GM19099 (cell line): ENCODE results near the gene KRTCAP2.

ENCODE experiments used
- POLR2A ChIP-seq: IDR thresholded peaks from 3 replicates; pipeline ENCODE4 v1.6.1; 2011; ENCODE audit warnings: low read depth; ENCODE audit not compliant: insufficient read length; ENCODE audit errors: extremely low read depth

KRTCAP2 gene

DNA sequence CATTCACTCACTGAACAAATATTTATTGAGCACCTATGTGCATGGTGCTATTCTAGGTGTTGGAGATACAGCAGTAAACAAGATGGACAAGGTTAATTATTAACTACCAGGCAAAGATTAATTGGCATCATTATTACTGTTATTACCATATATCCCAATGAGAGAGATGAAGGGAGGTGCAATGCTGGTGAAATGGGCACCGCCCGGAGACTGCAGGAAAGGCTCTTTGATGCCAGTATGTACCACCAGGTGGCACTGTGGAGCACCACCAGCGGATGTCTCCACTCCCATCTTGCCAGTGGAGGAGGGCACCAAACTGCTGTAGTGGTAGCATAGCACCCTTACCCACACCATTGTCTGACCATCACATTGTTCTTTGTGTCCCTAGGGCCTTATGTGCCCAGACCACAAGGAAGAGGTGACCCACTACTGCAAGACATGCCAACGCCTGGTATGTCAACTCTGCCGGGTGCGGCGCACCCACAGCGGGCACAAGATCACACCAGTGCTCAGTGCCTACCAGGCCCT is 3.5 kb upstream of the KRTCAP2 start:
- no peak for TF ChIP-seq POLR2A

- no peak for TF ChIP-seq POLR2A
Observed at GRCh38 chr1:155175927-155176371, 2.8 kb upstream of the KRTCAP2 start.

- no peak for TF ChIP-seq POLR2A
Observed at GRCh38 chr1:155175281-155175926, 2.3 kb upstream of the KRTCAP2 start.

DNA sequence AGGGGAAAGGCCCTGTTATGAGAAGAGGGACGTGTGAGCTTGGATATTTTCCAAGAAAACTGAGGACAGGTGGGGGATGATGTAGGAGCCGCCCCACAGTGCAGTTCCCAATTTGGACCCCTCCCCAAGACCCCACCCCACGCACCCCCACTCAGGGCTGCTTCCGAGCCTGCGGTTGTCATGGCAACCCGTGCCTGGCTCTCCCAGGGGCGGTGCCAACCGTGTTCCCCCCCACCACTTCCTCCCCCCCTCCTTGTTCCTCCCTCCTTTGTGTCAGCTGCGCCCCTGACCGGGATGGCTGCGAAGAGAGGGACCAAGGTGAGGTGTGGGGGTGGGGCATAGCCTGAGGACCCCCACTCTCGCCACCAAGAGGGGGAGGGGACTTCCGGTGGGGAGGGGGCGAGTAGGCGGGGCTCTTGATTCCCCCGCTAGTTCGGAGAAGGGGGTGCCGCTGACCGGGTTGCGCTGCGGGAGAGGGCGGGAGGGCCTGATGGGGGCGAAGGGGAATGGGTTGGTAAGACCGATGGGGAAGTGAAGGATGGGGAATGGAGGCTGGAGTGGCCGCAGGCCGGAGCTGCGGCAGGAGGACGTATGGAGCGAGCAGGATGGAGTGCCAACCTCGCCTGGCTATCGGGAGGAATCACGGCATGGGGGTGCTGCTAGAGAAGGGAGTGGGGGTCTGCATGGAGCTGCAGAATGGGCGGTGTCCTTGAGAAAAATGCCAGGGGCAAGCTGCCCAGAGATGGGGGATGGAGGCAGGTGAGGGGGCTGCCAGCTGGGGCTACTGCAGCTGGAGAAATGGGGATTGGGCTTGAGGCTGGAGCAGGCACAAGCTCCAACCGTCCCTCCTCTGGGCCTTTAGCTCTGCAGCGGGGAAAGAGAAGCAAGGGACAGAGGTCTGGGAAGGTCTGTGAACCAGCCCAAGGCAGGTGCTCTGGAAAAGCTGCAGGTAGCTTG is 1.5 kb upstream of the KRTCAP2 start:
- no peak for TF ChIP-seq POLR2A

GRCh38 chr1:155173478-155174323 is 597 bp upstream of the KRTCAP2 start, which contains the start of gene TRIM46:
TSS of gene TRIM46 (plus strand) at chr1:155173849. CDS start at chr1:155173967, 118 bp downstream.
- no peak for TF ChIP-seq POLR2A

DNA sequence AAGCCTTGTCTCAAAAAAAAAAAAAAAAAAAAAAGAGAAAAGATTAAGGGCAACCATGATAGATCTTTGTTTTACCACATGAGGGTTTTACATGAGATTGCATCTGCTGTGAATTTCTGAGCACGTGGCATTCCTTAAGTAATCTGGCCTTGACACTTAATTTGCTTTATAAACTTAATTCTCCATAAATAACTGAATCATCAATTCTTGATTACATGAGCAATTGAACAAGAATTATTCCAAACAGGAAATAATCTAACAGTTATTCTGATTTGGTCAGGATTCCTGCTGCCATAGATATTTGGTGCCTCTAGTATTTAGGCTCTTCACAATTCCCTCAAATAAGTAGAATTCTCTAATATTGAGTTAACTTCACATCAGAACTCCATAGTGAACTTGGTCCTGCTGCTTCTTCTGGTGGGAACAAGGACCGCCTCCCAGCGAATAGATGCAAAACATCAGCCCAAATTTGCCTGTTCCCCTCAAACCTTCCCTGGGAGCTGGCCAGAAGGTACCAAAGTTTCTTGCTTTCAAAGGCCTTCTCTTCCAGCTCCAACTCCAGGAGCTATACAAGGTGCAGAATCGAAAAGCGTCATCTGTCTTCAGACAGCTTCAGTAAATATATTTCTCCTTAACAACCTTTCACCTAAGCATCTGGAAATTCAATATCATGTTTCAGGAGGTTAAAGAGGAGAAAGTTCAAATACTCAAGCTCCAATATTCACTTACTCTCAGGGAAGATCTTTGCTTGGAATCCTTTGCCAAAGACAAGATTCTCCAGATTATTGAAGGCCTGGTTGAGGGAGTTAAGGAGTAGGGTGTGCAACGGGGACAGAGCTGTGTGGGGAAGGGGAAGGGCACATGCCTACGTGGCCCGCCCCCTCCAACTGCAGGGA is 1.0 kb downstream of the KRTCAP2 start:
- TF ChIP-seq POLR2A, result no peak

GRCh38 chr1:155170806-155171205 is 2.3 kb downstream of the KRTCAP2 start:
- TF ChIP-seq POLR2A, result no peak

- no peak for TF ChIP-seq POLR2A
Observed at GRCh38 chr1:155170101-155170785, 2.9 kb downstream of the KRTCAP2 start.

GRCh38 chr1:155169541-155169940 is 3.6 kb downstream of the KRTCAP2 start:
- TF ChIP-seq POLR2A, result no peak

GRCh38 chr1:155168456-155169210 is 4.5 kb downstream of the KRTCAP2 start:
- TF ChIP-seq POLR2A, result no peak

GRCh38 chr1:155167166-155168104 is 5.7 kb downstream of the KRTCAP2 start:
- TF ChIP-seq POLR2A, result no peak
